Neural cell (in vitro differentiated cells): ENCODE data around the gene AGPS. TPM values are rescaled to one million over a fixed set of nuclear protein-coding genes. Genes with fewer than 3 reads are reported as not detected.

Experiments
- H2AFZ ChIP-seq: fragments of 200-600, 300-800 bp; sonication (generic), shearing (Covaris generic); 2 replicates; pipeline ENCODE4 v1.6.0; 2014; ENCODE audit warnings: low read depth, mild to moderate bottlenecking, antibody characterized with exemption, low read length, moderate library complexity
- H3F3A ChIP-seq: fragments of 200-600 bp; shearing (Covaris generic); 2 replicates; pipeline ENCODE4 v1.6.1; 2016; ENCODE audit warnings: mild to moderate bottlenecking, moderate library complexity, mixed read lengths, antibody characterized with exemption, low read length; ENCODE audit not compliant: insufficient read depth, poor library complexity, severe bottlenecking
- H3K27ac ChIP-seq: fragments of 200-600, 300-800 bp; sonication (generic), shearing (Covaris generic); 2 replicates; pipeline ENCODE4 v1.5.1; 2014; ENCODE audit warnings: mild to moderate bottlenecking, low read length, moderate library complexity
- H3K27me3 ChIP-seq: fragments of 300-800, 200-600 bp; sonication (generic), shearing (Covaris generic); 2 replicates; pipeline ENCODE4 v1.6.0; 2014; ENCODE audit warnings: mild to moderate bottlenecking, low read depth, low read length, moderate library complexity; ENCODE audit not compliant: insufficient read depth
- H3K36me3 ChIP-seq: fragments of 300-800, 200-600 bp; sonication (generic), shearing (Covaris generic); 2 replicates; pipeline ENCODE4 v1.5.1; 2014; ENCODE audit warnings: mild to moderate bottlenecking, antibody characterized with exemption, low read length, moderate library complexity; ENCODE audit not compliant: insufficient read depth
- H3K4me2 ChIP-seq: fragments of 300-800, 200-600 bp; sonication (generic), shearing (Covaris generic); 2 replicates; pipeline ENCODE4 v1.6.0; 2014; ENCODE audit warnings: mild to moderate bottlenecking, low read length
- H3K4me3 ChIP-seq: fragments of 300-800, 200-600 bp; sonication (generic), shearing (Covaris generic); 2 replicates; pipeline ENCODE4 v1.5.1; 2014; ENCODE audit warnings: mild to moderate bottlenecking, low read length, moderate library complexity
- H3K79me2 ChIP-seq: fragments of 200-600 bp; shearing (Covaris generic); replicated peaks from 2 replicates; pipeline ENCODE4 v1.6.0; 2014; ENCODE audit warnings: mild to moderate bottlenecking, low read length, moderate library complexity; ENCODE audit not compliant: insufficient read depth
- H3K9ac ChIP-seq: fragments of 300-800, 200-600 bp; sonication (generic), shearing (Covaris generic); 2 replicates; pipeline ENCODE4 v1.6.1; 2016; ENCODE audit warnings: mild to moderate bottlenecking, low read length, mixed read lengths
- H3K9me2 ChIP-seq: fragments of 200-600 bp; shearing (Covaris generic); 2 replicates; pipeline ENCODE4 v1.6.1; 2016; ENCODE audit warnings: mild to moderate bottlenecking, low read length, mixed read lengths; ENCODE audit not compliant: insufficient read depth
- H3K9me3 ChIP-seq: fragments of 200-600, 300-800 bp; sonication (generic), shearing (Covaris generic); 2 replicates; pipeline ENCODE4 v1.6.1; 2016; ENCODE audit warnings: mild to moderate bottlenecking, mixed run types, low read length, moderate library complexity, mixed read lengths
- H4K20me1 ChIP-seq: fragments of 200-600 bp; shearing (Covaris generic); 2 replicates; pipeline ENCODE4 v1.6.1; 2016; ENCODE audit warnings: mild to moderate bottlenecking, mixed run types; ENCODE audit not compliant: insufficient read depth
- CTCF ChIP-seq: fragments of 450-650 bp; IDR thresholded peaks from 2 replicates; pipeline ENCODE4 v1.5.1; 2014; ENCODE audit warnings: antibody characterized with exemption, mild to moderate bottlenecking, moderate library complexity; ENCODE audit not compliant: poor library complexity, severe bottlenecking
- EP300 ChIP-seq: fragments of 450-650 bp; conservative IDR thresholded peaks from 2 replicates; pipeline ENCODE4 v1.6.1; 2014; ENCODE audit warnings: antibody characterized with exemption, mild to moderate bottlenecking, moderate library complexity; ENCODE audit not compliant: poor library complexity, severe bottlenecking
- MXI1 ChIP-seq: fragments of 450-650 bp; conservative IDR thresholded peaks from 2 replicates; pipeline ENCODE4 v1.6.1; 2014; ENCODE audit warnings: antibody characterized with exemption, mild to moderate bottlenecking; ENCODE audit not compliant: poor library complexity, severe bottlenecking
- POLR2AphosphoS5 ChIP-seq: IDR thresholded peaks from 2 replicates; pipeline ENCODE4 v1.6.1; 2012
- RAD21 ChIP-seq: fragments of 450-650 bp; conservative IDR thresholded peaks from 2 replicates; pipeline ENCODE4 v1.6.1; 2014; ENCODE audit warnings: antibody characterized with exemption, mild to moderate bottlenecking, moderate library complexity
- REST ChIP-seq: IDR thresholded peaks from 2 replicates; pipeline ENCODE4 v1.6.1; 2012; ENCODE audit warnings: borderline replicate concordance
- SMC3 ChIP-seq: fragments of 450-650 bp; conservative IDR thresholded peaks from 2 replicates; pipeline ENCODE4 v1.6.1; 2014; ENCODE audit warnings: antibody characterized with exemption, mild to moderate bottlenecking, moderate library complexity; ENCODE audit not compliant: poor library complexity
- TAF1 ChIP-seq: IDR thresholded peaks from 2 replicates; pipeline ENCODE4 v1.6.1; 2012; ENCODE audit warnings: low read depth
- polyA plus RNA-seq: library from polyadenylated mRNA; depleted of rRNA; stranded (reverse); fragments of >200 nt; gene quantifications from 2 replicates; pipeline ENCODE4 v1.2.3, GENCODE V29; 2014

AGPS gene
- polyA plus RNA-seq, 1 donor from 2014 or later, result 31.0 TPM

GRCh38 chr2:177471990-177472389 is 79.4 kb downstream of the AGPS start:
- H3K4me3 ChIP-seq, result no peak overlapping the region
- no peaks in the 10 kb centered on the region for H3K9me3 ChIP-seq
- no peaks in the 10 kb centered on the region for H4K20me1 ChIP-seq
- no peaks in the 10 kb centered on the region for H3K9me2 ChIP-seq
- no peak overlapping the region for H2AFZ ChIP-seq
- peaks cover 6% of the 10 kb centered on the region for H3K36me3 ChIP-seq
- H3F3A ChIP-seq, result no peaks in the 10 kb centered on the region
- H3K27me3 ChIP-seq, result no peaks in the 10 kb centered on the region
- no peak overlapping the region for H3K4me2 ChIP-seq
- H3K27ac ChIP-seq, result no peak overlapping the region
- H3K79me2 ChIP-seq, result no peaks in the 10 kb centered on the region
- TF ChIP-seq MXI1 (no peak), POLR2AphosphoS5 (no peak), CTCF (no peak)
- no peak overlapping the region for H3K9ac ChIP-seq

- no peak overlapping the region for H3K4me2 ChIP-seq
- no peak overlapping the region for H3K9ac ChIP-seq
- peaks cover 3% of the 10 kb centered on the region for H3K9me3 ChIP-seq
- H3K27ac ChIP-seq, result no peak overlapping the region
- no peaks in the 10 kb centered on the region for H4K20me1 ChIP-seq
- H3F3A ChIP-seq, result no peaks in the 10 kb centered on the region
- H3K9me2 ChIP-seq, result no peaks in the 10 kb centered on the region
- no peak for TF ChIP-seq SMC3
- no peak for TF ChIP-seq POLR2AphosphoS5
- TF ChIP-seq MXI1, result no peak
- H3K79me2 ChIP-seq, result no peaks in the 10 kb centered on the region
- no peaks in the 10 kb centered on the region for H3K27me3 ChIP-seq
- no peak overlapping the region for H2AFZ ChIP-seq
- no peak overlapping the region for H3K4me3 ChIP-seq
- H3K36me3 ChIP-seq, result peaks cover 6% of the 10 kb centered on the region
Observed at GRCh38 chr2:177474301-177474700, 81.7 kb downstream of the AGPS start.

GRCh38 chr2:177474998-177475397 is 82.4 kb downstream of the AGPS start:
- no peak overlapping the region for H2AFZ ChIP-seq
- no peak overlapping the region for H3K4me3 ChIP-seq
- H3K9me3 ChIP-seq, result peaks cover 3% of the 10 kb centered on the region
- peaks cover 6% of the 10 kb centered on the region for H3K36me3 ChIP-seq
- H3K9ac ChIP-seq, result no peak overlapping the region
- no peak overlapping the region for H3K4me2 ChIP-seq
- H3K9me2 ChIP-seq, result no peaks in the 10 kb centered on the region
- H3F3A ChIP-seq, result no peaks in the 10 kb centered on the region
- no peaks in the 10 kb centered on the region for H3K27me3 ChIP-seq
- no peak overlapping the region for H3K27ac ChIP-seq
- no peaks in the 10 kb centered on the region for H4K20me1 ChIP-seq
- H3K79me2 ChIP-seq, result no peaks in the 10 kb centered on the region
- TF ChIP-seq RAD21, result no peak
- no peak for TF ChIP-seq CTCF
- TF ChIP-seq MXI1, result no peak

GRCh38 chr2:177476897-177477296 is 84.3 kb downstream of the AGPS start:
- Histone ChIP-seq H3K27ac (no peak overlapping the region), H4K20me1 (no peaks in the 10 kb centered on the region), H2AFZ (no peak overlapping the region), H3K9me3 (peaks cover 3% of the 10 kb centered on the region), H3F3A (no peaks in the 10 kb centered on the region), H3K79me2 (no peaks in the 10 kb centered on the region), H3K36me3 (peaks cover 6% of the 10 kb centered on the region), H3K9ac (no peak overlapping the region), H3K4me3 (no peak overlapping the region), H3K9me2 (no peaks in the 10 kb centered on the region), H3K4me2 (no peak overlapping the region), H3K27me3 (no peaks in the 10 kb centered on the region)
- no peak for TF ChIP-seq CTCF
- TF ChIP-seq POLR2AphosphoS5, result no peak
- TF ChIP-seq REST, result no peak
- no peak for TF ChIP-seq TAF1
- no peak for TF ChIP-seq EP300
